Ectodermal cell (in vitro differentiated cells): ENCODE measurements around the gene IRF2.
"Not testable (repeated sequence)": the region's sequence is repeated elsewhere in the genome, so short reads cannot be mapped to it uniquely, and the experiment has no call there.

Experiments used
- H3K27ac ChIP-seq: 2 replicates; pipeline ENCODE4 v1.7.0; 2013; ENCODE audit warnings: mild to moderate bottlenecking, low read depth, low read length; ENCODE audit not compliant: insufficient read depth, poor library complexity, severe bottlenecking
- H3K27me3 ChIP-seq: 2 replicates; pipeline ENCODE4 v1.7.0; 2013; ENCODE audit warnings: mild to moderate bottlenecking, low read length; ENCODE audit not compliant: insufficient read depth, control insufficient read depth, poor library complexity, severe bottlenecking
- H3K36me3 ChIP-seq: one replicate; pipeline ENCODE4 v1.7.0; 2013; ENCODE audit warnings: low read length; ENCODE audit not compliant: control insufficient read depth, insufficient read depth
- H3K4me1 ChIP-seq: one replicate; pipeline ENCODE4 v1.7.0; 2013; ENCODE audit warnings: low read length; ENCODE audit not compliant: control insufficient read depth, insufficient read depth
- H3K4me3 ChIP-seq: 2 replicates; pipeline ENCODE4 v1.7.0; 2013; ENCODE audit warnings: low read depth, low read length, control low read depth; ENCODE audit not compliant: insufficient read depth
- H3K9me3 ChIP-seq: 2 replicates; pipeline ENCODE4 v1.7.0; 2013; ENCODE audit warnings: mild to moderate bottlenecking, low read length, moderate library complexity; ENCODE audit not compliant: control insufficient read depth
- WGBS, 2 experiments: methylation state at CpG; one replicate each; pipeline ENCODE4 v1.1.7; 2013; ENCODE audit warnings: missing lambda C conversion rate in 2 of 2; 5-methylcytosine and 5-hydroxymethylcytosine counted together

The IRF2 gene

DNA sequence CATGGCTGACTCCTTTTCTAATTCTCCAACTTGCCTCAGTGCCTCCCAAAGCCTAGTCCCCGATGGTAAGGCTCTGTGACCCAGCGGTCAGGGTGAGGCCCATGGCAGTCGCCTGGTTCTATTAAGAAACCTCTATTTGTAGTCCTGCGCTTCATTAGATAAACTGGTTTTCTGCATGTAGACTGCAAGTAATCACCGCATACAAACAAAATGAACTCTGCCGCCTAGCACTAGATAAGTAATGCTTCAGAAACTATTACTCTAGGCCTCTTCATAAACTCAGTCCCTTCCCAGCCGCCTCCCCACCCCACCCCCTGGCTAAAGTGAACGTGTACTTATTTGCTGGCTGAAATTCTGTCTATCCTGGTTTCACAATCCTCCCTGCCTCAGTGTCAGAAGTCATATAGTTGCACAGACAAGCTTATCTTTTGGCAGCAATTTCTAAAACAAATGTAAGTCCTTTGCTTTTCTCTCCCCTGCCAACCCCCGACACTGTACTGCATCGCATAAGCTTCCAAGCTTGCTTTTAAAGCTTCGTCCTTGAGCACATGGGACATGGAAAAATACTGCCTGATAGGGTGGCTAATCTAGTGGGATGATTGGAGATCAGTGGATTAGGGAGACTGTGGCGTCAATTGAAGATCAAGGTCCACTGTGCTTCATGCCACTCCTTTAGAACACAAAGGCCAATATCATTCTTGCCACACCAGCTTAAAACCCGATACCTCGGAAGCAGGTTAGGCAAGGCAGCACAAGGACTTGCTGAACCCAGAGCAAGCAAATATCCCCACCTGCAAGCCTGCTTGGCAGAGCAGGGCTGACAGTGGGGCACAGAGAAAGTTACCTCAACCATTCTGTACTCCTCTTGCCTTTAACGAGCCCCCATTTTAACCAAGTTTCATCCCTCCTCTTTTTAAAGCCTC lies 125.8 kb downstream of the IRF2 start:
- 91 to 92% methylated on average over 15 of the region's 15 CpGs for WGBS, 2 experiments
- Histone ChIP-seq H3K27me3 (no peaks in the 10 kb centered on the region), H3K4me3 (no peak overlapping the region), H3K4me1 (peaks cover 13% of the 10 kb centered on the region), H3K27ac (no peak overlapping the region), H3K36me3 (no peaks in the 10 kb centered on the region), H3K9me3 (peaks cover 2% of the 10 kb centered on the region)

DNA sequence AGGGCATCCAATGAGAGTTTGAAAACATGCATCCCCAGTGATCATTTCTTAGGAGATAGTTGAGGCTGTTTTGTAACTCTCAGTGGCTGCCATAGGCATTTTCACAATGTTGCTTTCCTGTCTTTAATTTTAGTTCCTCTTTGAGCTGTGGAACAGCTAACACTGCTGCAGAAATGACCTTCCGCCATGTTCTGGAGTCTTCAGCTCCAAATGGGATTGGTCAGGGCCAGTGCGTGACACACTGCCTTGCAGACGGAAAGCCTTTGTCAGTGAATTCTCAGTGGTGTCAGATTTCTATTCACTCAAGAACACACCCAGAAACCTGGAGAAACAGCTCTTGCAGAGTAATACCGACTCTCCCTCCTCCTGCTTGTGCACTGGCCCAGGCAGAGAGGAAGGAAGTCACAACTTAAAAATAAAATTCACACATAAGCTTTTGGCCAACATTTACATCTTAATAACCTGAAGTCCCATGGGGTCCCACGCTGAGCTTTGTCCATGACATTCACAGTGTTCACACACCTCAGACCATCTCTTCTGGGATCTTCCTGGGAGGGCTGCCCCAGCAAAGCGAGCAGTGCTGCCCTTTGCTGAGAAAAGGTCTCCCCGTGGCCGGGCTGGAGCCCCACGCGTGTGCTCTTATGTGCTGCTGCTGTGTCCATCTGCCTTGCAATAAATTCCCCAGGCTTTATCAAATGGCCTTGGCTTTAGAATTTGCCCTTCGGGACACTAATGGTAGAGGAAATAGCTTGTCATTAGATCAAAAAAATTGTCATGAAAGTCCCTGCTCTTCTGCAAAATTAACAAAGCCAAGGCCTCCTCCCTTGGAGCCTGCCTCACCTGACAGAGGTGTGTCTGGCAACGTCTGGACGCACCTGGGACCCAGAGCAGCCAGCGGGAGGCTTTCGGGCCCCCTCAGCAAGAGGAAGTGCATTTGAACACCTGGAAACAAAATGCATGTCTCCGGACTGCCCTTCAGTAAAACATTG lies 126.8 kb downstream of the IRF2 start:
- Histone ChIP-seq H3K4me3 (no peak overlapping the region), H3K4me1 (peaks cover 13% of the 10 kb centered on the region), H3K36me3 (no peaks in the 10 kb centered on the region), H3K9me3 (peaks cover 2% of the 10 kb centered on the region), H3K27me3 (no peaks in the 10 kb centered on the region), H3K27ac (no peak overlapping the region)
- WGBS, 2 experiments, result 48% methylated on average over 16 of the region's 16 CpGs

DNA sequence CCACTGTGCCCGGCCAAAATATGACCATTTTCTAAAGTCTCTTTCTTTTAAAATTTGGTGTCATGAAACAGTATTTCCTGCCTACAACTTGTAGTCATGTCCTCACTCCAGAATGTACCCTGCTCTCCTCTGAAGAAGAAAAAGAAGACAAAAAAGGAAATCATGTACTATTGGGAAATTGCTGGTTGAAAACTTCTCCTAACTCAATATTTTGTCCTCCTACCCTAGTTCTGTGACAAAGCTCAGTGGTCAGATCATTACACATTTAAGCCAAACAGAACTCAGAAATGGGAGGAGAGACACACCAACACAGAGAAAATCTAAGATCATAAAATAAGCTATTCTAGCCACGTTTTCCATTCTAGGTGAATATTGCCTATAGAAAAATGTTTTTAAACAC lies 127.7 kb downstream of the IRF2 start:
- Histone ChIP-seq H3K27me3 (no peaks in the 10 kb centered on the region), H3K36me3 (no peaks in the 10 kb centered on the region), H3K4me3 (no peak overlapping the region), H3K4me1 (peaks cover 13% of the 10 kb centered on the region), H3K27ac (no peak overlapping the region), H3K9me3 (peaks cover 2% of the 10 kb centered on the region)
- WGBS, 2 experiments, result 89 to 96% methylated on average over 2 of the region's 2 CpGs

DNA sequence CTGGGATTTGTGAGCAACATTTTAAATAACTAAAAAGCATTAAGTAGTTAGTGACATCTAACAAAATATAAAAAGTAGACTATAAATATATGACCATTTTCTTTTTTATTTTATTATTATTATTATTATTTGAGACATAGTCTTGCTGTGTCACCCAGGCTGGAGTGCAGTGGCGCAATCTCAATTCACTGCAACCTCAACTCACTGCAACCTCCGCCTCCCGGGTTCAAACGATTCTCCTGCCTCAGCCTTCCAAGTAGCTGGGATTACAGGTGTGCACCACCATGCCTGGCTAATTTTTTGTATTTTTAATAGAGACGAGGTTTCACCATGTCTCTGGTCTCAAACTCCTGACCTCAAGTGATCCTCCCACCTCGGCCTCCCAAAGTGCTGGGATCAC lies 128.1 kb downstream of the IRF2 start:
- H3K4me1 ChIP-seq, result peaks cover 13% of the 10 kb centered on the region
- not testable (repeated sequence) for H3K36me3 ChIP-seq, H3K27me3 ChIP-seq, H3K4me3 ChIP-seq, H3K27ac ChIP-seq, H3K9me3 ChIP-seq
- 94 to 97% methylated on average over 6 of the region's 6 CpGs for WGBS, 2 experiments

DNA sequence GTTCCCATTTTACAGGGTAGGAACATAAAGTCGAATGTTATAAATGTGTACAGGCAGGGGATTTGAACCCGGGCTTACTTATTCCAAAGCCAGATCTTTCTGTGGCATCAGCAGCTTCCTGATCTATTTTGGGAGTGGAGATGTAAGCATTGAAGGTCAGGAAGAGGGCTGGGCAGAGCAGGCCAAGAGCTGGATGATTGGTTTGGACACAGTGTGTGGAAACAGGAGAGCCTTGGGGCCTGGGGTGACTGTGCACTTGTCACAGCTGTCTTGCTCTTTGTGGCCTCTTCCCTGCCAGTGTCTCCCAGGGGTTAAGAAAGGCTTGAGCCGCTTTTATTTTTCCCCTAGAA lies 128.8 kb downstream of the IRF2 start:
- Histone ChIP-seq H3K27ac (no peak overlapping the region), H3K36me3 (no peaks in the 10 kb centered on the region), H3K27me3 (no peaks in the 10 kb centered on the region), H3K9me3 (no peaks in the 10 kb centered on the region), H3K4me1 (peaks cover 13% of the 10 kb centered on the region), H3K4me3 (no peak overlapping the region)
- WGBS, 2 experiments, result 93 to 95% methylated on average over 3 of the region's 3 CpGs

DNA sequence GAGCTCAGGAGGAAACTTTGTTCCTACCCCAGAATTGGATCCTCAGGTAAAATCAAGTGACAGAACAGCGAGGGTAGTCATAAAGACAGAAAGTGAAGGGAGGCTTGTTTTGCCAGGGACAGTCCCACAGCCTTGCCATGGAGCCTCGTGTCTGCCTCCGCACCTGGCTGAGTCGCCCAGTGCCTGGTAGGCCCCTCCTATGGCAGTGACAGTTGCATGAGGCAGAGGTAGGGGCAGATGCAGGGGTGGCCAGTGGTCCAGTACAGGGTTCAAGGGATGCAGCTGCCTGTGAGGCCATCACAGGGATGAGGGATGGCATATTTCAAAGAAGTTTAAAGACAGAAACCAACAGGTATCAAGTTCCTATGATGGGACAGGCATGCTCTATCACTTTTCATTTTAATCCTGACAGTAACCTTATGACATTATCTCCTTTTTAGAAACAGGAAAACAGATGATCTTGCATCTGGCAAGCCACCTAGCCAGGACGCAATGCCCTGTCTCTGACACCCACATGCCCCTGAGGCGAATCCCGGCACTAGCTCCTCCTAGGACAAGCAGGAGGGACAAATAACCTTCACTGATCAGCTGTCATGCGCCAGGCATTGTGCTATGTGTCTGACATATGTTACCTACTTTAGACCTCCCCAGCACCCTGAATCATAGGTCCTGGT lies 129.3 kb downstream of the IRF2 start:
- WGBS, 2 experiments, result 92 to 94% methylated on average over 8 of the region's 8 CpGs
- H3K36me3 ChIP-seq, result no peaks in the 10 kb centered on the region
- no peaks in the 10 kb centered on the region for H3K27me3 ChIP-seq
- H3K27ac ChIP-seq, result no peak overlapping the region
- H3K4me3 ChIP-seq, result no peak overlapping the region
- H3K9me3 ChIP-seq, result no peaks in the 10 kb centered on the region
- peaks cover 13% of the 10 kb centered on the region for H3K4me1 ChIP-seq

DNA sequence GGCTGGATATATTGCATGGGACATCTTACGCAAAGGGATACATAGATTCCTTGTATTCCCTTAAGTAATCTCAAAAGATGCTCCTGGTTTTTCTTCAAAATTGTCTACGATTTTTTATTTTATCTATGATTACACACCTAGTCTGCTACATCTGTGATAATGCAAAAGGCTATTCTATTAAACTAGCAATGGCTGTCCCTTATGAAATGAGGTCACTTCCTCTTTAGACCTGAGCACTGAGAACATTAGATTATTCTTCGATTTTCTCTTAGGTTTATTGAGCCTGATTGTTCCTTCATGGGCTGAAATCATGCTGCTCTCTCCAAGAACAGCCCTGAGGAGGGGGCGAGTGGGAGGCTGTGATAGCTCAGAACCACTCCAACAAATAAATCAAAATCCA lies 129.9 kb downstream of the IRF2 start:
- Histone ChIP-seq H3K27ac (no peak overlapping the region), H3K4me1 (peaks cover 13% of the 10 kb centered on the region), H3K9me3 (no peaks in the 10 kb centered on the region), H3K36me3 (no peaks in the 10 kb centered on the region), H3K4me3 (no peak overlapping the region), H3K27me3 (no peaks in the 10 kb centered on the region)
- 86 to 96% methylated on average over 4 of the region's 4 CpGs for WGBS, 2 experiments

DNA sequence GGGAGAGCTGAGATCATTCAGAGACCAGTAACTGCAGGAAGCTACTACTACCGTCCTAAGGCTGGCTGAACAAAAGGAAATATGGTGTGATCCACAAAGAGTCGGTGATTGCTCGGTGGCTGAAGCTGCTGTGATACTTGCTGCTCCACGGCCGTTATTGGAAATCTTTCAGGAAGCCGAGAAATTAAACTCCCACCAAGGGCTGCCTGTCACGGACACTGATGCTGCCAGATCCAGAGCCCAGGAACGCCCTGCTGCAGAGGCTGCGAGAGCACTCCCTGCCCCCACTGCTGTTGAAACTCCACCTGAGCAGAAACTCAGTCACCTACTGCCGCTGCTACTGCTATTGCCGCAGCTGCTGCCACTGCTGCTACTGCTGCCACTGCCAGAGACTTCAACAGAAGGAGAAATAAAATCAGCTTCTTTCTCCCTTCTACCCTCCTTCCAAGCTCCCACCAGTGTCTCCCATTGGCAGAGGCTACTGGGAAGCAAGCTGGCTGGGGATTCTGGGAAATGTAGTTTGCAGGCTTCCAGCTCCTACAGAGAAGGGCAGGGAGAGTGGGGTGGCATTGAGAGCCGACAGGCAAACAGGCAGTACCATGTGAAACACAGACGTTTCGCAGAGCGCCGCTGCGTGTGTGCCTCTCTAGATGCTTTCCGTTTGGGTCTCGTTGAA lies 130.7 kb downstream of the IRF2 start:
- Histone ChIP-seq H3K36me3 (no peaks in the 10 kb centered on the region), H3K9me3 (no peaks in the 10 kb centered on the region), H3K27me3 (no peaks in the 10 kb centered on the region), H3K4me1 (peaks cover 13% of the 10 kb centered on the region), H3K27ac (peak overlapping the region; percentile 16), H3K4me3 (peak overlapping the region; percentile 75)
- WGBS, 2 experiments, result 11 to 16% methylated on average over 19 of the region's 19 CpGs

DNA sequence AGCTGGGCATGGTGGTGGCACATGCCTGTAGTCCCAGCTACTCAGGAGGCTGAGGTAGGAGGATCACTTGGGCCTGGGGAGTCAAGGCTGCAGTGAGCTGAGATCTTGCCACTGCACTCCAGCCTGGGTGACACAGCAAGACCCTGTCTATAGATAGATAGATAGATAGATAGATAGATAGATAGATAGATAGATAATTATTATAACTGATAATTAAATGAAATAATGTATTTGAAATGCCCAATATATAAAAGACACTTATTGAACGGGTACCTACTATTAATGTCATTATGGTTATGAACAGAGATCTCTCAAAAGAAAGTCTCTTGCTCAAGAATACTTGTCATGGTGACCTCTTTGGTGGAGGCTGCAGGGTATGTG lies 131.5 kb downstream of the IRF2 start:
- H3K4me3 ChIP-seq, result peak overlapping the region; percentile 75
- H3K27me3 ChIP-seq, H3K27ac ChIP-seq, H3K4me1 ChIP-seq, H3K36me3 ChIP-seq, H3K9me3 ChIP-seq: not testable (repeated sequence)
- whole genome bisulfite sequencing, 2 experiments, result 83% methylated on average over 1 of the region's 1 CpG; no CpG with 5 or more reads in 1 of the 2 experiments
